HepG2 (cell line): ENCODE measurements around the gene CA12. TPM values are rescaled to one million over a fixed set of nuclear protein-coding genes. Genes with fewer than 3 reads are reported as not detected.

ENCODE experiments used
- polyA plus RNA-seq, 8 experiments: library from polyadenylated mRNA; depleted of rRNA in 3 of 8; stranded (reverse) in 7 of 8; unstranded in 1 of 8; fragments of >200 nt; fragmentation: Illumina TruSeq in 4 of 8; extraction: Trizol in 4 of 8; gene quantifications; 2 replicates each; pipeline versions ENCODE4 v1.2.1 to v1.2.3, GENCODE V29; 2011 to 2016; ENCODE audit warnings: low read depth in 4 of 8, missing spikeins in 1 of 8, mixed read lengths in 1 of 8; ENCODE audit not compliant: insufficient read depth in 1 of 8
- total RNA-seq, 5 experiments: library from RNA; depleted of rRNA; stranded (reverse); fragments of >200 nt; fragmentation: Illumina TruSeq; extraction: Trizol; gene quantifications; 2 replicates each; pipeline ENCODE4 v1.2.3, GENCODE V29; 2016; ENCODE audit warnings: low read depth in 1 of 5
- TF ChIP-seq, protein P1 (sequence below): sonication (generic); formaldehyde crosslinking; IDR thresholded peaks from 2 replicates; pipeline ENCODE4 v1.4.0; 2020; ENCODE audit warnings: mild to moderate bottlenecking, missing genetic modification reagents
- TF ChIP-seq, protein P2 (sequence below): IDR thresholded peaks from 2 replicates; pipeline ENCODE4 v1.6.1; 2012; ENCODE audit warnings: inconsistent platforms

CA12 gene
- total and polyA plus RNA-seq, 2 of the 13 experiments (the other 11 are each of a cell fraction or from before 2014, with no cell fraction given) = 0.07 to 0.20 TPM

DNA sequence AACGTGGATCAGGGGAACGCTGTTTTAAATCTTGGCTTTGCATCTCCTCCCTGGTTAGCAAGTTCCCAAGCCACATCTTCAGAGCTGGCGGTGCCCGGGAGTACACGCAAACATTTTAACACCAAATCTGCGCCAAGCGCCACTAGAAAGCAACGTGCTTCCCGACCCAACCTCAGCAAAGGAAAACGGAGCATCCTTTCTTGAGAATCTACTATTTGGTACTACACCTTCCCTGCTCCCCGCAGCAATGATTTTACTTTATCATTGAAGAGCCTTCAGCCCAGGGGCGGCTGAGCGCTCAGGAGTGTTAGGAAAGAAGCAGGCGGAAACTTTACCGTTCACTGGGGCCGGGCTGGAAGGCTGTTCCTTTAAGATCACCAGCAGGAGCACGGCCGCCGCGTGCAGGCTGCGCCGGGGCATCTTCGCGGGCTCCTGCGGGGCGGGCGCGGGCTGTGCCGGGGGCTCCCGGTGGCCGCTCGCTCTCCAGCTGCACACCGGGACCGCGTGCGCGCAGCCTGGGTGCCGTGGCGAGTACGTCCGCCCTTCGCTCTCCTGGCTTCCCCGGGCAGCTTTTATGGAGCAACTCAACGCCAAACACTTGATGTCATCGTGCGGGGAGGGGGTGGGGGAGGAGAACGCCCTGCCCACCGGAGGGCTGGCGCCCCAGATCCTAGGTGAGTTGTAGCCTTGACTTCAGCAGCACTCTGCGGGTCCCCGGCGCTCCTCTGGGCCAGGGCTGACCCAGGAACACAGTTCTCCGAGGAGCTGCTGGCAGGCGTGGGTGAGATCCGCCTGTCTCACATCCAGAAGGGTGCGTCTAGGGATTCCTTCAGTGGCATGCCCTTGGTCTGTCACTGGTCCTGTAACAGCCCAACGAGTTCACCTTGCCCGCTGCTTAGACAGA lies at the start of gene CA12 (continued):
- TF ChIP-seq, protein P1, sequence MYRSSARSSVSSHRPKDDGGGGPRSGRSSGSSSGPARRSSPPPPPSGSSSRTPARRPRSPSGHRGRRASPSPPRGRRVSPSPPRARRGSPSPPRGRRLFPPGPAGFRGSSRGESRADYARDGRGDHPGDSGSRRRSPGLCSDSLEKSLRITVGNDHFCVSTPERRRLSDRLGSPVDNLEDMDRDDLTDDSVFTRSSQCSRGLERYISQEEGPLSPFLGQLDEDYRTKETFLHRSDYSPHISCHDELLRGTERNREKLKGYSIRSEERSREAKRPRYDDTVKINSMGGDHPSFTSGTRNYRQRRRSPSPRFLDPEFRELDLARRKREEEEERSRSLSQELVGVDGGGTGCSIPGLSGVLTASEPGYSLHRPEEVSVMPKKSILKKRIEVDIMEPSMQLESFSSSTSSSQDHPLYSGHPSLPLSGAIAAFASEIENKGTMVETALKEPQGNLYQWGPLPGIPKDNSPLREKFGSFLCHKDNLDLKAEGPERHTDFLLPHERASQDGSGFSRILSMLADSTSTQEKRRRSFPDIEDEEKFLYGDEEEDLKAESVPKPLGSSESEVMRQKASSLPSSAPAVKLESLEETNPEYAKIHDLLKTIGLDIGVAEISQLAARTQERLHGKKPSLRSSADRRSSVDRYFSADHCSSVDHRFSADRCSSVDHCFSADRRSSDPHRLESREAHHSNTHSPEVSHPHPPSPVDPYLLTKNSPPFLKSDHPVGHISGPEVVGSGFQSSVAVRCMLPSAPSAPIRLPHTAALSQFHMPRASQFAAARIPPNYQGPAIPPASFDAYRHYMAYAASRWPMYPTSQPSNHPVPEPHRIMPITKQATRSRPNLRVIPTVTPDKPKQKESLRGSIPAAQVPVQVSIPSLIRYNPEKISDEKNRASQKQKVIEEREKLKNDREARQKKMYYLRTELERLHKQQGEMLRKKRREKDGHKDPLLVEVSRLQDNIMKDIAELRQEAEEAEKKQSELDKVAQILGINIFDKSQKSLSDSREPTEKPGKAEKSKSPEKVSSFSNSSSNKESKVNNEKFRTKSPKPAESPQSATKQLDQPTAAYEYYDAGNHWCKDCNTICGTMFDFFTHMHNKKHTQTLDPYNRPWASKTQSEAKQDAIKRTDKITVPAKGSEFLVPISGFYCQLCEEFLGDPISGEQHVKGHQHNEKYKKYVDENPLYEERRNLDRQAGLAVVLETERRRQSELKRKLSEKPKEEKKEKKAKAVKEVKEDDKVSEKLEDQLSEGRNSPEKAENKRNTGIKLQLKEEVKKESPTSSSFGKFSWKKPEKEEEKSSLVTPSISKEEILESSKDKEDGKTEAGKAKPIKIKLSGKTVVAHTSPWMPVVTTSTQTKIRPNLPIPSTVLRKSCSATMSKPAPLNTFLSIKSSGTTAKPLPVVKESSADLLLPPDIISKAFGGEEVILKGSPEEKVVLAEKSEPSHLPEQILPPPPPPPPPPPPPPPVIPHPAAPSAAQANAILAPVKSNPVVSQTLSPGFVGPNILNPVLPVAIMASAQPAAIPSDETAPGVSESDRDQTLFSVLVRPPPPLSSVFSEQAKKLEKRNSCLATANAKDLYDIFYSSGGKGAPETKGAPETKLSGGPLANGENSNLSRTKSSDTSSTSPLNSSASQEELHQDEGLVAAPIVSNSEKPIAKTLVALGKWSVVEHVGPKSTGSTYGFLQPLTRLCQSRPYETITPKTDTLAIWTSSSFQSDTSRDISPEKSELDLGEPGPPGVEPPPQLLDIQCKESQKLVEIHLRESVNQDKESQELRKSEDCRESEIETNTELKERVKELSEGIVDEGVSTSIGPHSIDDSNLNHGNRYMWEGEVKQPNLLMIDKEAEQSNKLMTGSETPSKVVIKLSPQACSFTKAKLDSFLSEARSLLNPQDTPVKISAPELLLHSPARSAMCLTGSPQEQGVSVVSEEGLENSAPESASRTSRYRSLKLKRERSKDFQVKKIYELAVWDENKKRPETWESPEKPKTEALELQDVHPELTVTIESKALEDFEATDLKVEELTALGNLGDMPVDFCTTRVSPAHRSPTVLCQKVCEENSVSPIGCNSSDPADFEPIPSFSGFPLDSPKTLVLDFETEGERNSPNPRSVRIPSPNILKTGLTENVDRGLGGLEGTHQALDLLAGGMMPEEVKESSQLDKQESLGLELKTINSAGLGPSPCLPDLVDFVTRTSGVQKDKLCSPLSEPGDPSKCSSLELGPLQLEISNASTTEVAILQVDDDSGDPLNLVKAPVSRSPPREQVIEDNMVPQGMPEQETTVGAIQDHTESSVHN (CRISPR knock-in tag) = no peak
- TF ChIP-seq, protein P2, sequence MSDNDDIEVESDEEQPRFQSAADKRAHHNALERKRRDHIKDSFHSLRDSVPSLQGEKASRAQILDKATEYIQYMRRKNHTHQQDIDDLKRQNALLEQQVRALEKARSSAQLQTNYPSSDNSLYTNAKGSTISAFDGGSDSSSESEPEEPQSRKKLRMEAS = peak; percentile 44; the same call in 1 of the 2 replicates
